ENCODE data around the gene CHMP4A.

- no peak for TF ChIP-seq CTCF (IDR thresholded peaks at IDR 0.05; ENCODE audit: insufficient read depth, low read length, poor library complexity, severe bottlenecking)
- no peak for TF ChIP-seq EZH2phosphoT487 (conservative IDR thresholded peaks at IDR 0.05; ENCODE audit: low read length)
These were observed 18.9 kb upstream of the CHMP4A start, which contains the start of gene NEDD8 for GRCh38 chr14:24232121-24232644.
